ENCODE data around the gene CNPY2.
"Not testable (repeated sequence)": the region's sequence is repeated elsewhere in the genome, so short reads cannot be mapped to it uniquely, and the experiment has no call there.

The CNPY2 gene

DNA sequence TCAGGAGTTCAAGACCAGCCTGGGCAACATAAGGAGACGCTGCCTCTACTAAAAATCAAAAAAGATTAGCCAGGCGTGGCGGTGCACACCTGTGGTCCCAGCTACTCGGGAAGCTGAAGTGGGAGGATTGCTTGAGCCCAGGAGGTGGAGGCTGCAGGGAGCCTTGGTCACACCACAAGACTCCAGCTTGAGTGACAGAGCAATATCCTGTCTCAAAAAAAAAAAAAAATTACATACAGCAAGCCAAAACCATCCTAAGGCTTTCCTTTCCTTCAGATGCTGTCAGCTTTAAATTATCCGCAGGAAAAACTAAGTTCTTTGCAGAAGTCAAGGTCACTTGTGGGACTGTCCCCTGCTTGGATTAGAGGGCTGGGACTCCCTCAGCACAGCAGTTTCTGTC is 17.0 kb downstream of the CNPY2 start:
- no peak for DNase-seq (ENCODE audit: low read depth in 4 of 4, low spot score in 1 of 4)

DNA sequence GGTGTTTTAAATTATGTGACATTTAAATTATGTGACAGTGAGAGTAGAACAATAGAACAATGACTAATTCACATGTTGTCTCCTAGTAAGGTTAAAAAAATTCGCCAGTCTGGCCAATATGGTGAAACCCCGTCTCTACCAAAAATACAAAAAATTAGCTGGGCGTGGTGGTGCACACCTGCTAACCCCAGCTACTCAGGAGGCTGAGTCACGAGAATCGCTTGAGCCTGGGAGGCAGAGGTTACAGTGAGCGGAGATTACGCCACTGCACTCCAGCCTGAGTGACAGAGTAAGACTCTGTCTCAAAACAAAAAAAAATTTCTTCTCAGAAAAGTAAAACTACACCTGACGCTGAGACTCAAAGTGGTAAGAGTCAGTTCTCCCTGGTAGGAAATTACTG is 18.4 kb downstream of the CNPY2 start:
- DNase-seq (ENCODE audit: low read depth in 4 of 4, low spot score in 1 of 4): no peak

GRCh38 chr12:56296295-56296694 is 19.5 kb downstream of the CNPY2 start:
- DNase-seq (ENCODE audit: low read depth in 4 of 4, low spot score in 1 of 4): no peak

GRCh38 chr12:56293795-56294194 is 22.0 kb downstream of the CNPY2 start:
- no peak for DNase-seq (ENCODE audit: low read depth in 4 of 4, low spot score in 1 of 4)

DNA sequence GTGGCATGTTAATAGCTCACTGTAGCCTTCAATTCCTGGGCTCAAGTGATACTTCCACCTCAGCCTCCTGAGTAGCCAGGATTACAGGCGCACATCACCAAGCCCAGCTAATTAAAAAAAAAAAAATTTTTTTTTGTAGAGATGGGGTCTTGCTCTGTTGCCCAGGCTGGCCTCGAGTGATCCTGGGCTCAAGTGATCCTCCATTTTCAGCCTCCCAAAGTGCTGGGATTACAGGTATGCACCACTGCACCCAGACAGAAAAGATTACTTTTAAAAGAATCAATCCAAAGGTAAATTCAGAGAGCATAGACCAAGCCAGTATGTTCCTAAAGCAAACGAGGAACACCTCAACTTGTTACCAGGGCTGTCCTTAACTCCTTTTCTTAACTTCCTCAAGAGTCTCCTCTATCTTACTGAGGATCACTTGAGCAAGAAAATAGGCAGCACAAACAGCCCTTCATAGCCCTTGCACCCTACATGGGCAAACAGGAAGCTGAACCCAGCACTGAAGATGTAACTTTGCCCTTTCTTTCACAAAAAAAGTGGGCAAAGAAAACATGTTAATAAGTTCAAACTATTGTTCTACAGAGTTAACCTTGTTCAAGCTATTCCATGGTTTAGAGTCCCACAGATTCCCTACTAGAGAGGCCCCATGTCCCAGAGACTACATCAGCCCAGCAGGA is 26.9 kb downstream of the CNPY2 start:
- no peak for DNase-seq (ENCODE audit: low read depth in 4 of 4, low spot score in 1 of 4)

GRCh38 chr12:56286044-56286830 is 29.6 kb downstream of the CNPY2 start:
- no peak for DNase-seq (ENCODE audit: low read depth in 4 of 4, low spot score in 1 of 4)

- DNase-seq (ENCODE audit: low read depth in 4 of 4, low spot score in 1 of 4): not testable (repeated sequence)
Measured at GRCh38 chr12:56284263-56284662, 31.5 kb downstream of the CNPY2 start.

- DNase-seq (ENCODE audit: low read depth in 4 of 4, low spot score in 1 of 4): no peak
Measured at GRCh38 chr12:56282579-56282978, 33.2 kb downstream of the CNPY2 start.

GRCh38 chr12:56282030-56282429 is 33.8 kb downstream of the CNPY2 start:
- no peak for DNase-seq (ENCODE audit: low read depth in 4 of 4, low spot score in 1 of 4)

DNA sequence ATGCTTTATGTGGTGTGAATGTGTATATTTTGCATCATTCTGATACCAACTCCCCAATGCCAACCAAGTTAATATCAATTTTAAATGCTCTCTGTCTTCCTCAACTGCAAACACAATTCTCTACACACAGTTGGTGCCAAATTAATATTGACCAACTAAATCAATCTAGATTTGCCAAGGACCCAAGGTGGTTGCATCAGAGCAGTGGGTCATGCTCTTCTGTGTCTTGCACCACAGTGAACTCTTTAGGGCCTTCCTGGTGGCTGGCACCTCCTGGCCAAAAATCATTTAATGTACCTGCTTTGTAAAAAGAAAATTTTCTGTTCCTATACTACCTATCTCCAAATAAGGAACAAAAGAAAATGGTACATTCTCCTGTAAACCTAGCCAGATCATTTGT is 34.9 kb downstream of the CNPY2 start:
- no peak for DNase-seq (ENCODE audit: low read depth in 4 of 4, low spot score in 1 of 4)

DNA sequence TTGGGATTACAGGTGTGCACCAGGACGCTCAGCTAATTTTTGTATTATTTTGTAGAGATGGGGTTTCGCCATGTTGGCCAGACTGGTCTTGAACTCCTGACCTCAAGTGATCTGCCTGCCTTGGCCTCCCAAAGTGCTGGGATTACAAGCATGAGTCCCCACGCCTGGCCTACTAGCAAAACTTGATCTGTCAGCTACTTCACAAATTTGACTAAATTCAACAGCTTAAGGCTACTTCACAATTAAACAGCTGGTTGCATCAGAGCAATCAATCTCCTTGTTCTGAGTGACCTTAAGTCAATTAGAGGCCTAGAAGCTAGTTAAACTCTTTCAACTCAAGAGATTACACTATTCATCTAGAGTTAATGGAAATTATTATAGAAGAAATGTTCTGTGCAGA is 36.9 kb downstream of the CNPY2 start:
- no peak for DNase-seq (ENCODE audit: low read depth in 4 of 4, low spot score in 1 of 4)

DNA sequence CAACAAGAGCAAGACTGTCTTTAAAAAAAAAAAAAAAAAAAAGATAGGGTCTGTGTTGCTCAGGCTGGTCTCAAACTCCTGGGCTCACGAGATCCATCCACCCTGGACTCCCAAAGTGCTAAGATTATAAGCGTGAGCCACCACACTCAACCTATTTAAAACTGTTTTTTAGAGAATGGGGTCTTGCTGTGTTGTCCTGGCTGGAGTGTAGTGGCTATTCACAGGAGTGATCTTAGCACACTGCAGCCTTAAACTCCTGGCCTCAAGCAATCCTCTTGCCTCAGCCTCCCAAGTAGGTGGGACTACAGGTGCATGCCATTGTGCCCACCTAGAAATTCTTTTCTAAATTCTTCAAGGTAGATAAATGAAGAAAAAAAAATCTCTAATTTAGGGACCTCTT is 41.5 kb downstream of the CNPY2 start:
- DNase-seq (ENCODE audit: low read depth in 4 of 4, low spot score in 1 of 4): no peak

DNA sequence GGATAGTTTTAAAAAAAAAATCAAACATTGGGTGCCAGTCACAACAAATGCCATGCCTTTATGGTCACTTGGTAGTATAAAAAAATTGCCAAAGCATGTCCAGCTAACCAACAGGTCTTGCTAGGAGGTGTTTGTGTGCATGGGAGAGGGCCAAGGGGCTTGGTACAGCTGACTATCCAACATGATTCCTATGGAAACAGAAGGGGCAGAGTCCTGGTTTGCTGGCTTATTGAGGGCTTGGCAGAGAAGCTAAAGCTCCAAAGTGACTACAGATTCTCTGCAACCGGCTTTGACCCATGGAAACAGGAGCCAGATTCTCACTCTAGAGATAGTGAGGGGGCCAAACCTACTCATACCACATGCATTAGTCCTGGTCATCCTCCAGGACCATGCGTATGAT is 43.3 kb downstream of the CNPY2 start:
- not testable (repeated sequence) for DNase-seq (ENCODE audit: low read depth in 4 of 4, low spot score in 1 of 4)

GRCh38 chr12:56271031-56271430 is 44.8 kb downstream of the CNPY2 start:
- DNase-seq (ENCODE audit: low read depth in 4 of 4, low spot score in 1 of 4): no peak

GRCh38 chr12:56267443-56268071 is 48.2 kb downstream of the CNPY2 start:
- no peak for DNase-seq (ENCODE audit: low read depth in 4 of 4, low spot score in 1 of 4)

GRCh38 chr12:56266693-56267442 is 48.9 kb downstream of the CNPY2 start, which contains the start of gene COQ10A:
Gene COQ10A, plus strand, starts transcription at chr12:56266942. Its CDS starts 177 bp downstream, at chr12:56267119.
- peak; percentile 53 to 79 (median 72) for DNase-seq (ENCODE audit: low read depth in 4 of 4, low spot score in 1 of 4)

- not testable (repeated sequence) for DNase-seq (ENCODE audit: low read depth in 4 of 4, low spot score in 1 of 4)
Measured at GRCh38 chr12:56266068-56266692, 49.6 kb downstream of the CNPY2 start.

- not testable (repeated sequence) for DNase-seq (ENCODE audit: low read depth in 4 of 4, low spot score in 1 of 4)
Measured at GRCh38 chr12:56262955-56263354, 52.8 kb downstream of the CNPY2 start.

DNA sequence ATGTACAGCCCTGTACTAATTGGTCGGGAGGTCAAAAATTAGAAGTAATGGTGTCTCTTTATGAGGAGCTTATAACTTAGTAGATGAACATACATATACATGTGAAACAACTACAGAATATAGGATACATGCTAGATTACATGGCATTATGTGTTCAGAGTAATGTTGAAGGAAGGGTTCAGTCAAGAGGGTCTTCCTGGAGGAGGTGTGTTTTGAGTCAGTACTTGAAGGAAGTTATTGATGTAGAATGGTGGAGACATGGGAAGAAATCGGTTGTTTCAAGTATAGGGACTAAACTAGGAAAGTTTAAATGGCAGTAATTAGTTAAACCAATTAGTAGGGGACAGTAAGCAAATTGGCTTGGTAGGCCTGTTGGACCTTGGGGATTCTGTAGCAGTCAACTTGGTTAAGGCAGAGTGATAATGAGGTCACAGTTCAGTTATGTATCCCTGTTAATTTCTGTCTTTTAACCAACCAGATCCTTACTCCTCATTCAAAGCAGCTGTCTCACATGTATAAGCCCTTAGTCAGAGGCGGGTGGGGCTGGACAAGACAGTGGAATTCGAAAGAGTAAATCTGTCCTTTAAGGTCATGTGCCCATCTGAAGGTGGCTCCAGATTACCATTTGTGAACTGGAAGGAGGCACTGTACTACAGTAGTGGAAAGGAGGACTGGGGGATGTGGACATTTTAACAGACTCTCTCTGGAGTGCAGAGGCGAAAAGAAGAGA is 54.1 kb downstream of the CNPY2 start:
- DNase-seq (ENCODE audit: low read depth in 4 of 4, low spot score in 1 of 4): no peak

GRCh38 chr12:56260921-56261320 is 54.9 kb downstream of the CNPY2 start:
- no peak for DNase-seq (ENCODE audit: low read depth in 4 of 4, low spot score in 1 of 4)

All from stimulated activated CD4-positive, alpha-beta T cell treated with anti-CD3 and anti-CD28 coated beads, Interleukin-1b, Interleukin-23, amount 100 ng/mL, for 24 hours (primary cell).